K562 (cell line): ENCODE data around the gene CAPZA1. TPM values are rescaled to one million over a fixed set of nuclear protein-coding genes. Genes with fewer than 3 reads are reported as not detected.

Experiments used
- ATAC-seq: fragments of 200-7000 bp; cut with Tn5 transposase; 3 replicates; pipeline ENCODE4 v1.9.1; 2020; ENCODE audit warnings: moderate library complexity
- BruUV-seq: library from RNA; stranded (reverse); fragments of 400-500 nt; replicated peaks from 2 replicates; lab custom pipeline; 2021; lab: Mats Ljungman, UMichigan
- CTCF ChIA-PET: fragments of 300-600 bp; formaldehyde crosslinking; extraction: SDS; loops from one replicate; lab custom pipeline; 2021; ENCODE audit warnings: low intra/inter-chr PET ratio; lab: Yijun Ruan, JAX
- POLR2A ChIA-PET: fragments of 300-600, 350-650 bp; sonication (Branson Sonifier 250); formaldehyde crosslinking; extraction: SDS; loops from one replicate; lab custom pipeline; 2021; ENCODE audit warnings: antibody characterized with exemption, inconsistent platforms; lab: Yijun Ruan, JAX
- DNase-seq, 4 experiments: peaks; one replicate each; pipeline versions ENCODE4 v3.0.0 to v3.0.0-alpha.2; 2011 to 2018; ENCODE audit warnings: low spot score in 3 of 4, mixed read lengths in 3 of 4; ENCODE audit errors: extremely low read depth in 1 of 4
- FAIRE-seq: peaks from 2 replicates; lab custom pipeline; 2011; peaks lifted over from hg19 to GRCh38; lab: Jason Lieb, UNC
- H2AFZ ChIP-seq: 2 replicates; pipeline ENCODE4 v1.6.0; 2011; ENCODE audit warnings: low read depth, low read length, control low read depth, inconsistent platforms
- H3K27ac ChIP-seq: fragments of 200-600 bp; 3 replicates; pipeline ENCODE4 v1.8.0; 2011; ENCODE audit warnings: low read depth, mild to moderate bottlenecking, control low read depth, inconsistent platforms, low read length, moderate library complexity, mixed read lengths; ENCODE audit errors: extremely low read depth
- H3K27me3 ChIP-seq, 2 experiments: fragments of 300-600 bp in 1 of 2; 2 replicates in 1 of 2; 3 replicates in 1 of 2; pipeline versions ENCODE4 v1.6.0 to v1.8.0; 2011; ENCODE audit warnings: inconsistent platforms in 2 of 2, low read length in 2 of 2, mild to moderate bottlenecking in 1 of 2, mixed read lengths in 1 of 2, moderate library complexity in 1 of 2; ENCODE audit not compliant: control insufficient read depth in 2 of 2, insufficient read depth in 2 of 2
- H3K36me3 ChIP-seq: fragments of 300-600 bp; 3 replicates; pipeline ENCODE4 v1.8.0; 2011; ENCODE audit warnings: mild to moderate bottlenecking, low read length, inconsistent platforms; ENCODE audit not compliant: control insufficient read depth, insufficient read depth
- H3K4me1 ChIP-seq, 2 experiments: fragments of 200-600 bp in 1 of 2; replicated peaks in 1 of 2; 2 replicates in 1 of 2; 3 replicates in 1 of 2; pipeline versions ENCODE4 v1.5.1 to v1.8.0; 2011; ENCODE audit warnings: inconsistent platforms in 2 of 2, low read length in 2 of 2, mild to moderate bottlenecking in 1 of 2, mixed read lengths in 1 of 2, moderate library complexity in 1 of 2; ENCODE audit not compliant: control insufficient read depth in 2 of 2, insufficient read depth in 2 of 2
- H3K4me2 ChIP-seq: 2 replicates; pipeline ENCODE4 v1.6.1; 2011; ENCODE audit warnings: low read length, control low read depth, inconsistent platforms, mixed read lengths; ENCODE audit not compliant: insufficient read depth
- H3K4me3 ChIP-seq: fragments of 200-600 bp; sonication (generic), shearing (Covaris generic); 2 replicates; pipeline ENCODE4 v1.5.1; 2016; ENCODE audit warnings: control low read depth, inconsistent platforms
- H3K79me2 ChIP-seq: fragments of 200-600 bp; 3 replicates; pipeline ENCODE4 v1.8.0; 2011; ENCODE audit warnings: low read length, inconsistent platforms; ENCODE audit not compliant: control insufficient read depth, insufficient read depth
- H3K9ac ChIP-seq, 2 experiments: 2 replicates each; pipeline versions ENCODE4 v1.6.0 to v1.6.1; 2011; ENCODE audit warnings: low read depth in 2 of 2, low read length in 2 of 2, control low read depth in 1 of 2, inconsistent platforms in 1 of 2, mild to moderate bottlenecking in 1 of 2, mixed read lengths in 1 of 2; ENCODE audit not compliant: insufficient read depth in 1 of 2
- H3K9me1 ChIP-seq: one replicate; pipeline ENCODE4 v1.6.0; 2011; ENCODE audit warnings: inconsistent platforms, mild to moderate bottlenecking, low read length, moderate library complexity; ENCODE audit not compliant: control insufficient read depth, insufficient read depth
- H3K9me3 ChIP-seq: replicated peaks from 2 replicates; pipeline ENCODE4 v1.5.1; 2011; ENCODE audit warnings: low read depth, low read length, inconsistent platforms; ENCODE audit not compliant: control insufficient read depth, insufficient read depth
- H4K20me1 ChIP-seq: replicated peaks from 2 replicates; pipeline ENCODE4 v1.6.1; 2011; ENCODE audit warnings: low read length, inconsistent platforms, mixed read lengths; ENCODE audit not compliant: control insufficient read depth, insufficient read depth
- CXXC5 ChIP-seq: fragments of 250-450 bp; sonication (Bioruptor Pico); IDR thresholded peaks from 2 replicates; pipeline ENCODE4 v1.8.0; 2022; ENCODE audit warnings: inconsistent platforms, mild to moderate bottlenecking, moderate library complexity
- GTF2A2 ChIP-seq: IDR thresholded peaks from 2 replicates; pipeline ENCODE4 v1.6.1; 2016; ENCODE audit warnings: mild to moderate bottlenecking, missing genetic modification characterization, missing compliant biosample characterization
- ID3 ChIP-seq, 2 experiments: fragments of 250-450 bp in 1 of 2; fragments of 450-650 bp in 1 of 2; sonication (Bioruptor Pico) in 1 of 2; IDR thresholded peaks; 2 replicates each; pipeline versions ENCODE4 v1.6.1 to v1.8.0; 2016 to 2021; ENCODE audit warnings: mild to moderate bottlenecking in 2 of 2, moderate library complexity in 2 of 2, missing compliant biosample characterization in 1 of 2, missing genetic modification characterization in 1 of 2
- MIER1 ChIP-seq: fragments of 450-650 bp; IDR thresholded peaks from 2 replicates; pipeline ENCODE4 v1.6.1; 2016; ENCODE audit warnings: antibody characterized with exemption, mild to moderate bottlenecking, low read depth
- POLR2AphosphoS5 ChIP-seq: IDR thresholded peaks from 2 replicates; pipeline ENCODE4 v1.6.1; 2011; ENCODE audit warnings: mild to moderate bottlenecking, low read depth, low read length, moderate library complexity; ENCODE audit not compliant: control insufficient read depth, insufficient read depth
- SMARCA4 ChIP-seq: fragments of 450-650 bp; IDR thresholded peaks from 2 replicates; pipeline ENCODE4 v1.6.1; 2016
- SRSF7 ChIP-seq: fragments of 200-400 bp; formaldehyde crosslinking; optimal IDR thresholded peaks from 2 replicates; pipeline ENCODE3; 2017; ENCODE audit warnings: mild to moderate bottlenecking, low read depth, low read length
- WGBS: fragments of 100-300 bp; shearing (Covaris generic); methylation state at CpG from one replicate; pipeline ENCODE4 v1.1.6; 2016; ENCODE audit warnings: low coverage, mixed read lengths; ENCODE audit not compliant: insufficient coverage; ENCODE audit errors: missing lambda C conversion rate; 5-methylcytosine and 5-hydroxymethylcytosine counted together
- in situ Hi-C: fragments of 300-500 bp; cut with MboI; formaldehyde crosslinking; loops from 4 replicates; pipeline ENCODE4 v1.15.0; 2018; ENCODE audit warnings: inconsistent platforms, mixed read lengths
- intact Hi-C: fragments of 100-400 bp; cut with micrococcal nuclease; formaldehyde crosslinking; loops from 2 replicates; pipeline ENCODE4 v1.14.2; 2022
- polyA plus RNA-seq, 8 experiments: library from polyadenylated mRNA; depleted of rRNA in 4 of 8; stranded (reverse) in 5 of 8; unstranded in 3 of 8; fragments of >200 nt; fragmentation: Nextera tagmentation in 2 of 8; fragmentation: Illumina TruSeq in 1 of 8; extraction: Ambion mirVana in 2 of 8; extraction: Trizol in 1 of 8; gene quantifications; 2 replicates each; pipeline versions ENCODE4 v1.2.1 to v1.2.3, GENCODE V29; 2011 to 2014; ENCODE audit warnings: inconsistent platforms in 1 of 8, missing spikeins in 1 of 8
- total RNA-seq, 7 experiments: library from RNA; depleted of rRNA in 6 of 7; stranded (reverse); fragments of >200 nt in 6 of 7; fragmentation: Illumina TruSeq in 2 of 7; extraction: Trizol in 2 of 7; gene quantifications; 2 replicates each; pipeline versions ENCODE4 v1.2.1 to v1.2.3, GENCODE V29; 2011 to 2021; ENCODE audit warnings: low replicate concordance in 1 of 7
- TF ChIP-seq, protein P1 (sequence below): fragments of 450-650 bp; conservative IDR thresholded peaks from 2 replicates; pipeline ENCODE4 v1.6.1; 2016; ENCODE audit warnings: missing genetic modification characterization, low read depth, mild to moderate bottlenecking, missing compliant biosample characterization, moderate library complexity
- TF ChIP-seq, protein P2 (sequence below): sonication (generic); formaldehyde crosslinking; IDR thresholded peaks from 2 replicates; pipeline ENCODE4 v1.8.1; 2023; ENCODE audit warnings: mild to moderate bottlenecking, missing genetic modification reagents
- TF ChIP-seq, protein P3 (sequence below): IDR thresholded peaks from 2 replicates; pipeline ENCODE4 v1.6.1; 2014; ENCODE audit warnings: antibody characterized with exemption
- TF ChIP-seq, protein P4 (sequence below): sonication (generic); formaldehyde crosslinking; IDR thresholded peaks from 2 replicates; pipeline ENCODE4 v1.8.0; 2022; ENCODE audit warnings: mild to moderate bottlenecking, missing genetic modification reagents

CAPZA1 gene
- total and polyA plus RNA-seq, 9 of the 15 experiments (the other 6 are each of a cell fraction or from before 2014, with no cell fraction given): 237 to 1,020 (median 306) TPM

DNA sequence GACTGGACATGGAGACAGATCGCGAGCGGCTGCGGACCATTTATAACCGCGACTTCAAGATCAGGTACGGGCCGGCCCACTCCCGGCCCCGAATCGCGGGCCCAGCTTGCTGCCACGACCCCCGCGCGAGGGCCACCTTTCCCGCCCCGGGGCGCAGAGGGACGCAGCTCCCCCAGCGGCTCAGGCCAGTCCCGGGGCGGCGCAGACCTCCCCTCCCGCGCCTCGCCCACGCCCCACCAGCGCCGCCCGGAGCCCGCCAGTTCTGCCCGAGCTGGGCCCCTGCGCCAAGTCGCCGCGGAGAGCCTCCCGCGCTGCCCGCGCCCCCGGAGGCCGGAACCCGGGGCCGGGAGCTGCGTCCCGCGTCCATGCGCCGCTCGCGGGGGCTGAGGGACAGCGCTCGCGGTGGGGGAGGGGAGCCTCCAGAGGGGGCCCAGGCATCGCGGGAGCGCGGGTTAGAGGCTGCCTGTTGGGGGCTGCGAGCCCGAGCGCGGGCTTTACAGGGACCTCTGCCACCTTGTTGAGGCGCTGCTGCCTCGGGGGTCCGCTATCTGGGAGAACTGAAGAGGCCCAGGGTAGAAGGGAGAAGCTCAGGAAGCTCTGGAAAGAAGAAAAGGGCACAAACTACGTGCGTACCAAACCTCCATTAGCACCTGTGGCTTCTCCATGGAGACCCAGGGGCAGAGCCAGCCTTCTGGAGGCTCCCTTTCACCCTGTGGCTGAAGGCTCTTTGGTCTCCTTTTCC lies 55.5 kb downstream of the CAPZA1 start:
- DNase-seq: peak; percentile 70 to 89 (median 81)
- ChIA-PET POLR2A (interaction anchor here (0.5 to 7.3 kb wide), 12 partner anchors 9 to 1104 kb away, joined by 3 to 104 read pairs (median 5); partner anchors contain the start of gene LRIG2), CTCF (interaction anchor here (0.7 kb wide), 1 partner anchor 16 kb away, joined by 3 read pairs; no protein-coding TSS in a partner anchor)
- peaks cover 56% of the 10 kb centered on the region for H3K79me2 ChIP-seq
- peak overlapping the region; percentile 89 for H2AFZ ChIP-seq
- in situ Hi-C loops: no loop called here
- H3K27ac ChIP-seq: peak overlapping the region; percentile 86
- no peaks in the 10 kb centered on the region for H4K20me1 ChIP-seq
- peaks cover 18 to 42% of the 10 kb centered on the region in 2 experiments for H3K4me1 ChIP-seq
- no peaks in the 10 kb centered on the region for H3K9me3 ChIP-seq
- intact Hi-C loops: no loop called here
- no peak for FAIRE-seq
- peak overlapping the region; percentile 85 for H3K4me2 ChIP-seq
- no peaks in the 10 kb centered on the region for H3K27me3 ChIP-seq
- peak overlapping the region; percentile 71 for H3K4me3 ChIP-seq
- 1% methylated on average over 54 of the region's 68 CpGs for WGBS
- peaks cover 42% of the 10 kb centered on the region for H3K36me3 ChIP-seq
- no peaks in the 10 kb centered on the region for H3K9me1 ChIP-seq
- peak overlapping the region; percentile 87 to 98 for H3K9ac ChIP-seq
- no TSS peak for BruUV-seq
- ATAC-seq: peak; percentile 79
- TF ChIP-seq MIER1 (no peak), ID3 (CRISPR knock-in tag; IDR thresholded peaks at IDR 0.05) (no peak), ID3 (tag; IDR thresholded peaks at IDR 0.05) (peak; percentile 65; the same call in 1 of the 2 replicates), SRSF7 (no peak), SMARCA4 (peak; percentile 41), GTF2A2 (tag) (no peak), POLR2AphosphoS5 (peak; percentile 47; the same call in 1 of the 2 replicates), CXXC5 (CRISPR knock-in tag) (peak; percentile 79)
- TF ChIP-seq, protein P1, sequence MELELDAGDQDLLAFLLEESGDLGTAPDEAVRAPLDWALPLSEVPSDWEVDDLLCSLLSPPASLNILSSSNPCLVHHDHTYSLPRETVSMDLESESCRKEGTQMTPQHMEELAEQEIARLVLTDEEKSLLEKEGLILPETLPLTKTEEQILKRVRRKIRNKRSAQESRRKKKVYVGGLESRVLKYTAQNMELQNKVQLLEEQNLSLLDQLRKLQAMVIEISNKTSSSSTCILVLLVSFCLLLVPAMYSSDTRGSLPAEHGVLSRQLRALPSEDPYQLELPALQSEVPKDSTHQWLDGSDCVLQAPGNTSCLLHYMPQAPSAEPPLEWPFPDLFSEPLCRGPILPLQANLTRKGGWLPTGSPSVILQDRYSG (tag): no peak
- TF ChIP-seq, protein P2, sequence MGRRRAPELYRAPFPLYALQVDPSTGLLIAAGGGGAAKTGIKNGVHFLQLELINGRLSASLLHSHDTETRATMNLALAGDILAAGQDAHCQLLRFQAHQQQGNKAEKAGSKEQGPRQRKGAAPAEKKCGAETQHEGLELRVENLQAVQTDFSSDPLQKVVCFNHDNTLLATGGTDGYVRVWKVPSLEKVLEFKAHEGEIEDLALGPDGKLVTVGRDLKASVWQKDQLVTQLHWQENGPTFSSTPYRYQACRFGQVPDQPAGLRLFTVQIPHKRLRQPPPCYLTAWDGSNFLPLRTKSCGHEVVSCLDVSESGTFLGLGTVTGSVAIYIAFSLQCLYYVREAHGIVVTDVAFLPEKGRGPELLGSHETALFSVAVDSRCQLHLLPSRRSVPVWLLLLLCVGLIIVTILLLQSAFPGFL (CRISPR knock-in tag): no peak
- TF ChIP-seq, protein P3, sequence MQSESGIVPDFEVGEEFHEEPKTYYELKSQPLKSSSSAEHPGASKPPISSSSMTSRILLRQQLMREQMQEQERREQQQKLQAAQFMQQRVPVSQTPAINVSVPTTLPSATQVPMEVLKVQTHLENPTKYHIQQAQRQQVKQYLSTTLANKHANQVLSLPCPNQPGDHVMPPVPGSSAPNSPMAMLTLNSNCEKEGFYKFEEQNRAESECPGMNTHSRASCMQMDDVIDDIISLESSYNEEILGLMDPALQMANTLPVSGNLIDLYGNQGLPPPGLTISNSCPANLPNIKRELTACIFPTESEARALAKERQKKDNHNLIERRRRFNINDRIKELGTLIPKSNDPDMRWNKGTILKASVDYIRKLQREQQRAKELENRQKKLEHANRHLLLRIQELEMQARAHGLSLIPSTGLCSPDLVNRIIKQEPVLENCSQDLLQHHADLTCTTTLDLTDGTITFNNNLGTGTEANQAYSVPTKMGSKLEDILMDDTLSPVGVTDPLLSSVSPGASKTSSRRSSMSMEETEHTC: no peak
- TF ChIP-seq, protein P4, sequence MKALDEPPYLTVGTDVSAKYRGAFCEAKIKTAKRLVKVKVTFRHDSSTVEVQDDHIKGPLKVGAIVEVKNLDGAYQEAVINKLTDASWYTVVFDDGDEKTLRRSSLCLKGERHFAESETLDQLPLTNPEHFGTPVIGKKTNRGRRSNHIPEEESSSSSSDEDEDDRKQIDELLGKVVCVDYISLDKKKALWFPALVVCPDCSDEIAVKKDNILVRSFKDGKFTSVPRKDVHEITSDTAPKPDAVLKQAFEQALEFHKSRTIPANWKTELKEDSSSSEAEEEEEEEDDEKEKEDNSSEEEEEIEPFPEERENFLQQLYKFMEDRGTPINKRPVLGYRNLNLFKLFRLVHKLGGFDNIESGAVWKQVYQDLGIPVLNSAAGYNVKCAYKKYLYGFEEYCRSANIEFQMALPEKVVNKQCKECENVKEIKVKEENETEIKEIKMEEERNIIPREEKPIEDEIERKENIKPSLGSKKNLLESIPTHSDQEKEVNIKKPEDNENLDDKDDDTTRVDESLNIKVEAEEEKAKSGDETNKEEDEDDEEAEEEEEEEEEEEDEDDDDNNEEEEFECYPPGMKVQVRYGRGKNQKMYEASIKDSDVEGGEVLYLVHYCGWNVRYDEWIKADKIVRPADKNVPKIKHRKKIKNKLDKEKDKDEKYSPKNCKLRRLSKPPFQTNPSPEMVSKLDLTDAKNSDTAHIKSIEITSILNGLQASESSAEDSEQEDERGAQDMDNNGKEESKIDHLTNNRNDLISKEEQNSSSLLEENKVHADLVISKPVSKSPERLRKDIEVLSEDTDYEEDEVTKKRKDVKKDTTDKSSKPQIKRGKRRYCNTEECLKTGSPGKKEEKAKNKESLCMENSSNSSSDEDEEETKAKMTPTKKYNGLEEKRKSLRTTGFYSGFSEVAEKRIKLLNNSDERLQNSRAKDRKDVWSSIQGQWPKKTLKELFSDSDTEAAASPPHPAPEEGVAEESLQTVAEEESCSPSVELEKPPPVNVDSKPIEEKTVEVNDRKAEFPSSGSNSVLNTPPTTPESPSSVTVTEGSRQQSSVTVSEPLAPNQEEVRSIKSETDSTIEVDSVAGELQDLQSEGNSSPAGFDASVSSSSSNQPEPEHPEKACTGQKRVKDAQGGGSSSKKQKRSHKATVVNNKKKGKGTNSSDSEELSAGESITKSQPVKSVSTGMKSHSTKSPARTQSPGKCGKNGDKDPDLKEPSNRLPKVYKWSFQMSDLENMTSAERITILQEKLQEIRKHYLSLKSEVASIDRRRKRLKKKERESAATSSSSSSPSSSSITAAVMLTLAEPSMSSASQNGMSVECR (CRISPR knock-in tag): peak; percentile 91
